ENCODE data around the gene MTRF1L.
A peak's percentile ranks its signal among the peaks of the same experiment; 100 is the strongest.

The MTRF1L gene

DNA sequence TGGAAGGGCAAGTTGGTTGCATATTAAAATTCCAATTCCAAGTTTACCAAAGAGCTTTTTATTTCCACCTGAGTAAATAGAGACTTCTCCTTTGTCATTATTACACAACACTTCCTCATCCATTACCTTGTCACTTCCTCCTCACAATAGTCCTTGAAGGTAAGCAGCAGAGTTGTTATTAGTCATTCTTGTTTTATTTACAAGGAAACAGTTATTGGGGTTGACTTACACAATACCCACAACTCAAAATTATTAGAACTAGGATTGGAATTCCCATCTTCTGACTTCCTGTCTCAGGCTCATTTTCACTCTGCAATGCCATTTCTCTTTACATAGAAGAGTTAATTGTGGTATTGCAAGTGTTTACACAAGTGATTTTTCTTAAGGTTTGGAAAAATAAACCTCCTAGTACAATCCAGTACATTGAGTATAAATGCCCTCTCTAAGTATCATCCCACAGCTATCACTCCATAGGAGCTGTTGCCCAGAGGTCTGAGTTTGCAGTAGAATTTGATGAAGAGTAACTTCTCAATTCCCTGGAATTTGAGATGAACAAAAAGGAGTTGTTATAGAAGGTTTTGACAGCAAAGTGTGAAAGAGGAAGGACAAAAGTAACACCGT, 28.9 kb upstream of the MTRF1L start:
- H3K27ac ChIP-seq: peak overlapping the region; percentile 25
- no peak overlapping the region for H3K4me3 ChIP-seq (ENCODE audit: low read depth in 1 of 2, low read length in 1 of 2)
- no peaks in the 10 kb centered on the region for H3K9me3 ChIP-seq
- H3K27me3 ChIP-seq: peaks cover 3% of the 10 kb centered on the region
- H3K4me1 ChIP-seq (ENCODE audit: control insufficient read depth in 1 of 2, insufficient read depth in 1 of 2, low read depth in 1 of 2, low read length in 1 of 2): peaks cover 5 to 14% of the 10 kb centered on the region in 2 experiments
- H3K36me3 ChIP-seq: no peaks in the 10 kb centered on the region
- TF ChIP-seq, protein P1, sequence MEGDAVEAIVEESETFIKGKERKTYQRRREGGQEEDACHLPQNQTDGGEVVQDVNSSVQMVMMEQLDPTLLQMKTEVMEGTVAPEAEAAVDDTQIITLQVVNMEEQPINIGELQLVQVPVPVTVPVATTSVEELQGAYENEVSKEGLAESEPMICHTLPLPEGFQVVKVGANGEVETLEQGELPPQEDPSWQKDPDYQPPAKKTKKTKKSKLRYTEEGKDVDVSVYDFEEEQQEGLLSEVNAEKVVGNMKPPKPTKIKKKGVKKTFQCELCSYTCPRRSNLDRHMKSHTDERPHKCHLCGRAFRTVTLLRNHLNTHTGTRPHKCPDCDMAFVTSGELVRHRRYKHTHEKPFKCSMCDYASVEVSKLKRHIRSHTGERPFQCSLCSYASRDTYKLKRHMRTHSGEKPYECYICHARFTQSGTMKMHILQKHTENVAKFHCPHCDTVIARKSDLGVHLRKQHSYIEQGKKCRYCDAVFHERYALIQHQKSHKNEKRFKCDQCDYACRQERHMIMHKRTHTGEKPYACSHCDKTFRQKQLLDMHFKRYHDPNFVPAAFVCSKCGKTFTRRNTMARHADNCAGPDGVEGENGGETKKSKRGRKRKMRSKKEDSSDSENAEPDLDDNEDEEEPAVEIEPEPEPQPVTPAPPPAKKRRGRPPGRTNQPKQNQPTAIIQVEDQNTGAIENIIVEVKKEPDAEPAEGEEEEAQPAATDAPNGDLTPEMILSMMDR (IDR thresholded peaks at IDR 0.05): no peak

DNA sequence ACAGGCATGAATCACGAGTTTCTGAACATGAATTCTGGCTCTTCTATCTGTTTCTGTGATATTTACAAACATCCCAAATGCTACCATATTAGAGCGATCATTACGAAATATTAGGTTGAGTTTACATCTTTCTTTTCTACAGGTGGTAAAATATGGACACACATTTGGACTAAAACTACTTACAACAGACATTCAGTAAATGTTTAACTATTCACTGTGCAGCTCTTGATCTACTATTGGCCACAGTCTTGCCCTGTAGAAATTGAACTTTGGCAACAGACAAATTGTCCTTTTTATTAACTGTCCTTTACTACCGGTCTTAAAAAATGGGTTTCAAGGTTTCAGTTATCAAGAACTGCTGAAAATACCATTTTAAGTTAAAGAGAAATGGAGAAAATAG, 26.5 kb upstream of the MTRF1L start:
- peaks cover 5 to 18% of the 10 kb centered on the region in 2 experiments for H3K4me1 ChIP-seq (ENCODE audit: control insufficient read depth in 1 of 2, insufficient read depth in 1 of 2, low read depth in 1 of 2, low read length in 1 of 2)
- H3K27me3 ChIP-seq: peaks cover 3% of the 10 kb centered on the region
- TF ChIP-seq, protein P1 (IDR thresholded peaks at IDR 0.05): no peak
- H3K9me3 ChIP-seq: no peaks in the 10 kb centered on the region
- no peaks in the 10 kb centered on the region for H3K36me3 ChIP-seq
- no peak overlapping the region for H3K4me3 ChIP-seq (ENCODE audit: low read depth in 1 of 2, low read length in 1 of 2)
- no peak overlapping the region for H3K27ac ChIP-seq

DNA sequence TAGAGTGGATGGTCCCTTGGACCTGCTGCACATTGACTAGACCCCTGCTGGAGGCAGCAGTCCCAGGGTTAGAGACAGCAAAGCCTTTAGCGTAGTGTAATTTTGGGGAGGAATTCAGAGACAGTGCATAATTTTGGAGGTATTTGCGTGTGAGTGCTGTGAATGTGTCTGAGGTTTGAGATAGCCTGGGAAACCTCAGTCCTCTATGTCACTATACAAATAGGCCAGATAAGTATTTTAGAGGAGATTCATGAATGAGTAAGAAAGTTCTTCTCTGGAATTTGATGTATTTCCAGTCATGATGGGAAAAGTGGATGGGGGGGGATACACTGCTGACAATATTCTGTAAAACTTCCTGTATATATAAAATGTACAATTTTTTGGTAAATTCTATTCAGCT, 25.8 kb upstream of the MTRF1L start:
- H3K4me1 ChIP-seq (ENCODE audit: control insufficient read depth in 1 of 2, insufficient read depth in 1 of 2, low read depth in 1 of 2, low read length in 1 of 2): peaks cover 5 to 18% of the 10 kb centered on the region in 2 experiments
- H3K27ac ChIP-seq: no peak overlapping the region
- H3K9me3 ChIP-seq: no peaks in the 10 kb centered on the region
- H3K36me3 ChIP-seq: no peaks in the 10 kb centered on the region
- TF ChIP-seq, protein P1 (IDR thresholded peaks at IDR 0.05): no peak
- H3K4me3 ChIP-seq (ENCODE audit: low read depth in 1 of 2, low read length in 1 of 2): no peak overlapping the region
- peaks cover 3% of the 10 kb centered on the region for H3K27me3 ChIP-seq

DNA sequence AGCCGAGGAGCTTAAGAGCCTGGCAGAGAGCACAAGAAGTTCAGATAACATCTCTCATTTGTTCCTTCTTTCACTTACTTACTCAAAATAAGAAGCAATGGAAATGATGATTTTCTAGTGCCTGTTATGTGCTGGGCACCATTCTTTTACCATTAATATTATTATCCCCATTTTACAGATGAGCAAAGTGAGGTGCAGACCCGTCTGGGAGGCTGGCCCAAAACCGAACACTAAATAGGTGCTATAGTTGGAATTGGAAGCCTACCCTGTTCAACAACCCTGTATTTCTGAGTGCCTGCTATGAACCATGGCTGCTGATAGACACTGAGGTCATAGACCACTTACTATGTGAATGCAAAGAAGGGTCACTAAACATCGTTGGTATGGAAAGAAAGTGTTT, 25.0 kb upstream of the MTRF1L start:
- H3K27me3 ChIP-seq: peaks cover 3% of the 10 kb centered on the region
- no peaks in the 10 kb centered on the region for H3K9me3 ChIP-seq
- H3K36me3 ChIP-seq: no peaks in the 10 kb centered on the region
- peaks cover 5 to 18% of the 10 kb centered on the region in 2 experiments for H3K4me1 ChIP-seq (ENCODE audit: control insufficient read depth in 1 of 2, insufficient read depth in 1 of 2, low read depth in 1 of 2, low read length in 1 of 2)
- TF ChIP-seq, protein P1 (IDR thresholded peaks at IDR 0.05): no peak
- H3K4me3 ChIP-seq (ENCODE audit: low read depth in 1 of 2, low read length in 1 of 2): no peak overlapping the region
- H3K27ac ChIP-seq: no peak overlapping the region

DNA sequence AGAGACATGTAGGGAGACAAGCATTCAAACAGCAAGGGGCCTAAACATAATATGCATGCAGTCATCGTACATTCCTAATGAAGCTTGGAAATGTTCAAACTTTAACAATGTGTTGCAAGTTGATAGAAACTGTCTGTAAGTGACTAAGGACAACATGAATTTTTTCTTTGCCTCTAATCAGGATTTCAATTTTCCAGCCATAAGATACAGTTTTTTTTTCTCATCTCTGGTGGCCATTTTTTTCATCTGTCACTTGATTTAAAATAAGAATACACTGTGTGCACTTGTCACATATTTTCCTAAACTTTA, 22.2 kb upstream of the MTRF1L start:
- Histone ChIP-seq H3K9me3 (no peaks in the 10 kb centered on the region), H3K4me1 (ENCODE audit: control insufficient read depth in 1 of 2, insufficient read depth in 1 of 2, low read depth in 1 of 2, low read length in 1 of 2) (peaks cover 0 to 4% of the 10 kb centered on the region in 2 experiments), H3K4me3 (ENCODE audit: low read depth in 1 of 2, low read length in 1 of 2) (no peak overlapping the region), H3K27ac (no peak overlapping the region), H3K36me3 (no peaks in the 10 kb centered on the region), H3K27me3 (peaks cover 3% of the 10 kb centered on the region)
- TF ChIP-seq, protein P1 (IDR thresholded peaks at IDR 0.05): no peak

Measured in neutrophil (primary cell).